Gastroesophageal sphincter (tissue), 3 donors: Measurements from ENCODE around the gene FAM209A.

Source experiments
- CTCF ChIP-seq, 4 experiments: fragments of 200-600 bp in 2 of 4; fragments of 450-650 bp in 2 of 4; sonication (generic) in 1 of 4; IDR thresholded peaks; one replicate each; pipeline ENCODE4 v1.5.1; 2017 to 2019; ENCODE audit warnings: antibody characterized with exemption in 4 of 4, mild to moderate bottlenecking in 2 of 4, moderate library complexity in 2 of 4
- EP300 ChIP-seq: sonication (generic); formaldehyde crosslinking; IDR thresholded peaks from one replicate; pipeline ENCODE4 v1.6.1; 2017; ENCODE audit warnings: antibody characterized with exemption, mild to moderate bottlenecking
- POLR2A ChIP-seq, 2 donors: fragments of 450-650 bp; IDR thresholded peaks; one replicate each; pipeline ENCODE4 v1.6.1; 2017; ENCODE audit warnings: antibody characterized with exemption in 2 of 2, mild to moderate bottlenecking in 2 of 2, moderate library complexity in 1 of 2
- POLR2AphosphoS5 ChIP-seq: sonication (generic); formaldehyde crosslinking; IDR thresholded peaks from one replicate; pipeline ENCODE4 v1.6.1; 2017; ENCODE audit warnings: antibody characterized with exemption

GRCh38 chr20:56573986-56574385 is 49.4 kb downstream of the FAM209A start:
- TF ChIP-seq POLR2A (IDR thresholded peaks at IDR 0.05) (no peak), CTCF (IDR thresholded peaks at IDR 0.05) (no peak), POLR2AphosphoS5 (no peak), EP300 (no peak)
